ENCODE data around the gene PDAP1. TPM values are rescaled to one million over a fixed set of nuclear protein-coding genes. Genes with fewer than 3 reads are reported as not detected.

PDAP1 gene
- total RNA-seq, 4 donors from 2014 or later, result 34.6 to 88.5 (median 62.6) TPM

- no peak for TF ChIP-seq CTCF (IDR thresholded peaks at IDR 0.05; ENCODE audit: low read depth)
Observed at GRCh38 chr7:99363286-99363685, 45.1 kb downstream of the PDAP1 start.

- no peak for TF ChIP-seq CTCF (IDR thresholded peaks at IDR 0.05; ENCODE audit: low read depth)
Observed at GRCh38 chr7:99362801-99363200, 45.6 kb downstream of the PDAP1 start.

- no peak for TF ChIP-seq CTCF (IDR thresholded peaks at IDR 0.05; ENCODE audit: low read depth)
Observed at GRCh38 chr7:99359465-99360154, 48.8 kb downstream of the PDAP1 start.

GRCh38 chr7:99357701-99358490 lies 50.5 kb downstream of the PDAP1 start:
- TF ChIP-seq CTCF (IDR thresholded peaks at IDR 0.05; ENCODE audit: low read depth), result no peak

- no peak for TF ChIP-seq CTCF (IDR thresholded peaks at IDR 0.05; ENCODE audit: low read depth)
Observed at GRCh38 chr7:99355098-99355497, 53.3 kb downstream of the PDAP1 start.

GRCh38 chr7:99352247-99352646 lies 56.1 kb downstream of the PDAP1 start:
- no peak for TF ChIP-seq CTCF (IDR thresholded peaks at IDR 0.05; ENCODE audit: low read depth)

Other genes starting within 250 kb of the PDAP1 start
- gene KPNA7, start 200.5 kb downstream of the PDAP1 start, total RNA-seq, result not detected
- gene MYH16, start 135.8 kb downstream of the PDAP1 start, total RNA-seq, result not detected
- 100 to 1,000 TPM in 3 of 4 donors, 10 to 100 TPM in 1; 87.2 to 152 (median 113) TPM for gene ARPC1A, start 82.7 kb downstream of the PDAP1 start, total RNA-seq
- gene ARPC1B, start 33.9 kb downstream of the PDAP1 start, total RNA-seq, result 100 to 1,000 TPM; 133 to 364 (median 178) TPM
- gene BUD31, start 372 bp upstream of the PDAP1 start, total RNA-seq, result 10 to 100 TPM; 55.5 to 89.0 (median 66.0) TPM
- 10 to 100 TPM in 1 of 4 donors, 1 to 10 TPM in 3; 3.7 to 11.9 (median 5.3) TPM for gene PTCD1, start 30.2 kb upstream of the PDAP1 start, total RNA-seq
- gene CPSF4, start 30.3 kb upstream of the PDAP1 start, total RNA-seq, result 10 to 100 TPM; 23.2 to 60.7 (median 26.6) TPM
- 100 to 1,000 TPM; 546 to 724 (median 624) TPM for gene ATP5MF, start 57.6 kb upstream of the PDAP1 start, total RNA-seq
- gene ZNF789, start 64.3 kb upstream of the PDAP1 start, total RNA-seq, result 1 to 10 TPM; 4.5 to 7.3 (median 5.9) TPM
- 10 to 100 TPM; 24.6 to 42.2 (median 32.0) TPM for gene ZNF394, start 91.7 kb upstream of the PDAP1 start, total RNA-seq
- gene ZKSCAN5, start 96.1 kb upstream of the PDAP1 start, total RNA-seq, result 1 to 10 TPM; 7.0 to 10.0 (median 8.7) TPM
- gene FAM200A, start 143.5 kb upstream of the PDAP1 start, total RNA-seq, result 1 to 10 TPM; 4.0 to 9.5 (median 6.0) TPM
- gene ZNF655, start 150.0 kb upstream of the PDAP1 start, total RNA-seq, result 100 to 1,000 TPM in 3 of 4 donors, 10 to 100 TPM in 1; 96.0 to 128 (median 108) TPM
- gene TMEM225B, start 189.7 kb upstream of the PDAP1 start, total RNA-seq, result 1 to 10 TPM; 1.1 to 4.0 (median 1.2) TPM
- gene ZSCAN25, start 208.3 kb upstream of the PDAP1 start, total RNA-seq, result 10 to 100 TPM; 10.7 to 17.1 (median 13.2) TPM